ENCODE data around the gene LBR. TPM values are rescaled to one million over a fixed set of nuclear protein-coding genes. Genes with fewer than 3 reads are reported as not detected.

The LBR gene
- total RNA-seq, 1 donor from 2014 or later = 79.9 TPM

- no peak for FAIRE-seq
Observed at GRCh38 chr1:225425201-225425786, 2.5 kb downstream of the LBR start.

DNA sequence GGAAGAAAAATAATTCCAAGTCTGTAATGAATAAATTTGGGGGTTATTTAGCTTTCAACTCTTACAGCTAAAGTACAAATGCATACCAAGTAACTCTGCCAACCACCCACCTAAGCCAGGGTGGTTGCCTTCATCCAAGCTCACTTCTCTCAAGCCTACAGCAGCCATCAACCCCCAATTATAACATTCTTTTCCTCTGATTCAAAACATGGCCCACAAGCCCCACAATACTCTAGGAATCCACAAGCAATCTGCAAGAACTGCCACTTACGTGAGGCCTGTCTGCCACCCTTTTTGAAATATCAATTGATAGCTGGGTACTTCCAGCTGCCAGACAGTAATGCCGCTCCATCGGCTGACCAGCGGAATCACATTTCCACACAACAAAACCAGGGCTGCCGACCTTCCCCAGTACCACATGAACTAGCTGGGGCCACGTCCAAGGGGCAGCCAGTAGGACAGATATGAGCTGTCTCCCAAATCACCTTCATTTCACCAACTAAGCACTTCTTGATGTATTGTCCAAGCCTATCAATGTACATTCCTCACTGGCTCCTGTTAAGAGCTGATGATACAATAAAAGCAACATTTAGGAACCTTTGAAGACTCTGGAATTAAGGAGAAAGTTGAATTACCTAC, 3.2 kb downstream of the LBR start:
- FAIRE-seq = no peak
- no peak for DNase-seq (ENCODE audit: low spot score in 2 of 2)

More at GRCh38 chr1:225425201-225425786, 2.5 kb downstream of the LBR start:
- no peak for DNase-seq (ENCODE audit: low spot score in 2 of 2)

GRCh38 chr1:225423518-225423855, 4.4 kb downstream of the LBR start:
- no peak for DNase-seq (ENCODE audit: low spot score in 2 of 2)
- no peak for FAIRE-seq

- DNase-seq (ENCODE audit: low spot score in 2 of 2) (no peak), FAIRE-seq (no peak)
Observed at GRCh38 chr1:225422795-225423517, 4.9 kb downstream of the LBR start.

DNA sequence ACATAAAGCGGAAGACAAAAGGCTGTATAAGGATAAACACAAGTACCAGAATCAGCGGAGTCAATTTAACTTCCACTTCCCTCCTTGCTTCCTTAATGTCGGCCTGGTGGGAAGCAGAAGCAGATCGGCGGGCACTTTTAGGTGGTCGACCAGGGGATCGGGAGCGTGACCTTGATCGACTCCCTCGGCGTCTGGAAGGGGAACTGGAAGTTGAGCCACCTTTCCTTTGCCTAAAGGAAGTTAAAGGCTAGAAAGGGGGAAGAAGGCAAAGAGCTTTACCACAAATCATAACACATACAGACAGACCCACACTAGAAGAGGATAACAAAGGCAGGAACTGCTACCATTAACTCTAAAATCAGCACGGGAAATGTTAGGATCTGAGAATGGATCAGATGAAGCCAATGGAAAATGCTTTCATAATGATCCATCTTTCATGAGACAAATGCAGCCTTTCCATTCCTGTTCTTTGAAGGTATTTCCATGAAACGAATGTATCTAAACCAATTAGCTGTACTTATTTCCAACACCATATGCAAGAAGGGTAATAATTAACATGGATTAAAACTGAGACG, 5.7 kb downstream of the LBR start:
- DNase-seq (ENCODE audit: low spot score in 2 of 2) (no peak), FAIRE-seq (no peak)

- no peak for FAIRE-seq
- DNase-seq (ENCODE audit: low spot score in 2 of 2) = no peak
Observed at GRCh38 chr1:225418598-225418997, 9.2 kb downstream of the LBR start.

DNA sequence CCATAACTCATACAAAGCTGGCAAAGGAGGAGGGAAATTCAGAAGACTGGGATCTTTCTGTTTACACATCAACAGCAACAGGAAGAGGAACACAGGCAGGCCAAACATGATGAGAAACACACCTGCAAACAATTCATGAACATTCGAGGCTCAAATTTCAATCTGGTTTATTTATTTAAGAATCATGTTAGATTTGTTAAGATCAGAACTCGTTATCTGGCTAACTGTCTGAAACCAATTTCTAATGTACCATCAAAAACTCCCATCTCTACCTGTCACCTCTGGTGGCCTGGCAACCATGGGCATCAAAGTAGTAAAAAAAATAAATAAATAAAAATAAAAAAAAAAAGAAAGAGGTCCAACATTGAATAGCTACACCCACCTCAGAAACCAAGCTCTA, 9.8 kb downstream of the LBR start:
- DNase-seq (ENCODE audit: low spot score in 2 of 2) (no peak), FAIRE-seq (no peak)

DNA sequence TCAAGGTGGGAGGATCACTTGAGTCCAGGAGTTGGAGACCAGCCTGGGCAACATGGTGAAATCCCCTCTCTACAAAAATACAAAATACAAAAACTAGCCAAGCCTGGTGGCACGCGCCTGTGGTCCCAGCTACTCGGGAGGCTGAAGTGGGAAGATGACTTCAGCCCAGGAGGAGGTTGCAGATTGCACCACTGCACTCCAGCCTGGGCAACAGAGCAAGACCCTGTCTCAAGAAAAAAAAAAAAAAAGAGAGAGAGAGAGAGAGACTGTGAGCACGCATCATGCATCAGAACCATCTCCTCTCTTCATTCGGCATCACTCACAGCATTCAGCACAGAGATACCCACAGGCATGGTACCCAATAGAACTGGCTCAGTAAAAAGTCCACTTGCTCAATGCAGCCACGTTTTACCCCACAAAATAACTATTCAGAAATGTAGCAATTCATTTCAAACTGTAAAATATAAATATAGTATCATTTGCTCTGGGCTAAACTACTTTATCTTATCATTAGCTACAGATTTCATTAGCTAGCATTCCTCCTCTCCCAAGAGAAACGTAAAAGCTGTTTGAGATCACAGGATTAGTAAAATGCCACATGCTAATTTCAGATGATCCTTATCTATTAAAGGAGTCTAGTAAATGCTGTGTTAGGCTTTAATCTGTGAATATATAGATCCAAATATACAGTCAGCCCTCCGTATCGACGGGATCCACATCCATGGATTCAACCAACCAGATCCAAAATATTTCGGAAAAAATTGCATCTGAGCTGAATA, 11.7 kb downstream of the LBR start:
- FAIRE-seq (no peak), DNase-seq (ENCODE audit: low spot score in 2 of 2) (no peak)

- no peak for DNase-seq (ENCODE audit: low spot score in 2 of 2)
- no peak for FAIRE-seq
Observed at GRCh38 chr1:225415307-225415706, 12.5 kb downstream of the LBR start.

- DNase-seq (ENCODE audit: low spot score in 2 of 2) = no peak
- no peak for FAIRE-seq
Observed at GRCh38 chr1:225413708-225414375, 14.0 kb downstream of the LBR start.

DNA sequence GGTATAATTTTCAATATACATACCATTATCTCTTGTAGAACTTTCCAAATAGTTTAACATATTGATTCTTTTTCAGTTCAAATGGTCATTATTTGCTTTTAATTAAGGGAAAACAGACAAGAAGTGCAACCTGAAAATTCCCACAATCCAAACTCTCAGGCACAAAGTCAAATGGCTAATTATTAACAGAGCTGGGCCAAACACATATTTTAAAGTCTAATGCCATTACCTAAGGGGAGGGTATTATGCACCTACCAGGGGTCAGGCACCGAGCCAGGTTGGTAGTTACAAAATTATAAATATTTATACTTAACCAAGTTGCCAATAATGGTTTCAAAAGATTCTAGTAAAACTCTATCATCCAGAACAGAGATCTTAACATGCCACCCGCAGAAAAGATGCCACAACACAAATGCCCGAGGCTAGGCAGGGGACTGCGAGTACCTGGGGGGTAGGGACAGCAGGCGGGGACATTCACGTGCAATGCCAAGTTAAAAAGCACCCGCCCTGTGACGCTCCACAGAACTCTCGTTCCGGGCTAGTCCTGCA, 15.0 kb downstream of the LBR start:
- FAIRE-seq (no peak), DNase-seq (ENCODE audit: low spot score in 2 of 2) (no peak)

GRCh38 chr1:225412321-225412720, 15.5 kb downstream of the LBR start:
- DNase-seq (ENCODE audit: low spot score in 2 of 2) = no peak
- no peak for FAIRE-seq

DNA sequence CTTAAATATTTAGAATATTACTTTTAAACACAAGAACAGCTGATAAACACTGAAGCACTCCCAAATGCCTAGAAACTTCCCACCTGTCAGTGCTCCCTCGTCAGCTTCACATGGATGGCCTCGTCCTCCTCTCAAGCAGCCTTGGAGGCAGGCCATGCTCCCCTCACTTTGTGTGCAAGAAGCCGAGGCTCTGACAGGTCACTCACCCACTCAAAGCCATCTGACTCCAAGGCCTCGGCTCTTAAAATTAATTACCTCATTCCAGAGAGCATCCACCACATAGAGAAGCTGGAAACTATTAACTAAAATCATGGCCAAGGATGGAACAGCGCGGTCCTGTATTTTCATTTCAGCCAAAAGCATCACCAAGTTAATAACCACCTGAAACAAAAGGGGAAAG, 17.8 kb downstream of the LBR start:
- FAIRE-seq (no peak), DNase-seq (ENCODE audit: low spot score in 2 of 2) (no peak)

DNA sequence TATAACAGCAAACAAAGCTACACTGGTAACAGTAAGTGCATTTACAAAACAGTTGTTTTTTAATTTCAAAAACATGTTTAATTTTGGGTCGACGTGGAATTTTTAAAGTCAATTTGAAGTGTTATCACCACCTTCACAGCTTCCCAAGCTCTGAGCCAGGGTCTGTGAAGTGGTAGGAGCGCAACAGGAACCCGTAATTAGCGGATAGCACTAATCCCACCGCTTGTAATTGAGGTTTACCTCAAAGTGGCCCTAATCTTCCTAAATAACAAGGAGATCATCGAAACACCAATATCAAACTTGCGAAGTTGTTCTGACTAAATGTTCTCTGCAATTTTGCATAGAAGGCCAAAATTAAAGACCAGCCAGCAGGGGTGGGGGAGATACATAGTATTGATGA, 18.8 kb downstream of the LBR start:
- FAIRE-seq (no peak), DNase-seq (ENCODE audit: low spot score in 2 of 2) (no peak)

DNA sequence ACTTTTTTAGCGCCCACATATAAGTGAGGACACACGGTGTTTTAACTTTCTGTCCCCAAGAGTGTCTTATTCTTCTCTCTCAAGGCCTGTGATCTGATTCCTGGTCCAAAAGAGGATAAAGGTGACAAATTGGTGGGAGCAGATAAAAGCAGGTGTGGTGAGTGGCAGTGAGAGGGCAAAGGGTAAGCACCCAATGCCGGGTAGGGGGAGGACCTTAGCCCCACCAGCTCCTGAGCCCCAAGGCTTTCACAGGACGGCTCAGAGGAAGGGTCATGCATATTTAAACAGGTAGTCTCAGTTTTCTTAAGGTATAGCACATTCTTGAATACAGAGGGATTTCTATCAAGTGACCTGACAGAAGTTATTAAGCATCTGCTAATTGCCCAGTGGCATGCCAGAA, 19.6 kb downstream of the LBR start:
- DNase-seq (ENCODE audit: low spot score in 2 of 2) (no peak), FAIRE-seq (no peak)

GRCh38 chr1:225407755-225408154, 20.1 kb downstream of the LBR start:
- FAIRE-seq (no peak), DNase-seq (ENCODE audit: low spot score in 2 of 2) (no peak)

- FAIRE-seq = no peak
Observed at GRCh38 chr1:225406976-225407725, 20.7 kb downstream of the LBR start.

GRCh38 chr1:225400968-225401367, 26.9 kb downstream of the LBR start:
- FAIRE-seq (no peak), DNase-seq (ENCODE audit: low spot score in 2 of 2) (no peak)

More at GRCh38 chr1:225406976-225407725, 20.7 kb downstream of the LBR start:
- DNase-seq (ENCODE audit: low spot score in 2 of 2) = no peak

DNA sequence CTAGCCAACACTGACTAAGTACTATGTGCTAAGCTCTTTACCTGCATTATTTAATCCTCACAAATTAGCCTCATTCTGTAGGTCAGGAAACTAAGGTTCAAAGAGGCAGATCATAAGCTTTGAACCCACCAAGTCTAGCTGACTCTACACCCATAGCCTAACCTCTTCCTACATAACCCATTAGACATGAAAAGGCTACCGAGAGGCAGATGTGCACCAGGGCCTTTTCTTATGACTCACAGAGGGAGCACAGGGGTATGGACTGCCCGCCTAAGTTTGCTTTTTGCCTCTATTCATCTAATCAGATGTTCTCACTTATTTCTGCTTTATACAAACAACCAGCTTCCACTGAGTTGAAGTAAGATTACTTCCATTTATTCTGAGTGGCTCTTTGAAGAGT, 31.5 kb downstream of the LBR start:
- FAIRE-seq (no peak), DNase-seq (ENCODE audit: low spot score in 2 of 2) (no peak)

All from frontal cortex (tissue), 4 donors.